A673 (cell line): ENCODE results near the gene MTX3.

Experiments
- EZH2 ChIP-seq: fragments of 200-600 bp; sonication (generic); IDR thresholded peaks from 2 replicates; pipeline ENCODE4 v1.6.1; 2017; ENCODE audit warnings: borderline replicate concordance, low read depth, mild to moderate bottlenecking, mixed read lengths, antibody characterized with exemption, low read length; ENCODE audit not compliant: poor library complexity, severe bottlenecking
- TF ChIP-seq, protein P1 (sequence below): fragments of 300-800, 200-600 bp; sonication (generic); conservative IDR thresholded peaks from 2 replicates; pipeline ENCODE4 v1.5.1; 2017; ENCODE audit warnings: low read depth, mild to moderate bottlenecking, antibody characterized with exemption, low read length, moderate library complexity, mixed read lengths

- TF ChIP-seq EZH2, result no peak
- TF ChIP-seq, protein P1, sequence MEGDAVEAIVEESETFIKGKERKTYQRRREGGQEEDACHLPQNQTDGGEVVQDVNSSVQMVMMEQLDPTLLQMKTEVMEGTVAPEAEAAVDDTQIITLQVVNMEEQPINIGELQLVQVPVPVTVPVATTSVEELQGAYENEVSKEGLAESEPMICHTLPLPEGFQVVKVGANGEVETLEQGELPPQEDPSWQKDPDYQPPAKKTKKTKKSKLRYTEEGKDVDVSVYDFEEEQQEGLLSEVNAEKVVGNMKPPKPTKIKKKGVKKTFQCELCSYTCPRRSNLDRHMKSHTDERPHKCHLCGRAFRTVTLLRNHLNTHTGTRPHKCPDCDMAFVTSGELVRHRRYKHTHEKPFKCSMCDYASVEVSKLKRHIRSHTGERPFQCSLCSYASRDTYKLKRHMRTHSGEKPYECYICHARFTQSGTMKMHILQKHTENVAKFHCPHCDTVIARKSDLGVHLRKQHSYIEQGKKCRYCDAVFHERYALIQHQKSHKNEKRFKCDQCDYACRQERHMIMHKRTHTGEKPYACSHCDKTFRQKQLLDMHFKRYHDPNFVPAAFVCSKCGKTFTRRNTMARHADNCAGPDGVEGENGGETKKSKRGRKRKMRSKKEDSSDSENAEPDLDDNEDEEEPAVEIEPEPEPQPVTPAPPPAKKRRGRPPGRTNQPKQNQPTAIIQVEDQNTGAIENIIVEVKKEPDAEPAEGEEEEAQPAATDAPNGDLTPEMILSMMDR, result no peak
Measured at GRCh38 chr5:79932510-79933504, 58.3 kb downstream of the MTX3 start.
